HG03175 (cell line): ENCODE data around the gene NAP1L4.

Experiments used
- ATAC-seq: cut with Tn5 transposase; IDR thresholded peaks from one replicate; pipeline ENCODE4 v1.9.1; 2021; ENCODE audit warnings: mild to moderate bottlenecking, moderate library complexity; ENCODE audit not compliant: unreplicated experiment

NAP1L4 gene

DNA sequence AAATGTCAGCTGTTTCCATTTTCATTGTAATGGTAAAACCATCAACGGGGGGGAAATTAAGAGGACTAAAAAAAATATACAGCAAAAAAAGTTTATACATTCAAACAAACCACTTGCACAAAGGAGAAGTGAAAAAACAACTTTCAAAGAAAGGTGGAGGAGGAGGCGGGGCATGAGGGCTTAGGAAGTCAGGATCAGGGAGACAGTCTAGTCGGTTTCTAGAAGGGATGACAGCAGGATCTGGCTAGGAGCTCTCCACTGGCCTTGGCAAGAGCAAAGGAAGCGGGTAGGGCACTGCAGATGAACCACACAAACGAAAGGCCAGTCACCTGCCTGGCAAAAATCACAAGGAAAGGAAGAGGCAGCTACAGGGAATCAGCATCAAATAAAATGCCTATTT is 31.0 kb downstream of the NAP1L4 start:
- ATAC-seq, result no peak

DNA sequence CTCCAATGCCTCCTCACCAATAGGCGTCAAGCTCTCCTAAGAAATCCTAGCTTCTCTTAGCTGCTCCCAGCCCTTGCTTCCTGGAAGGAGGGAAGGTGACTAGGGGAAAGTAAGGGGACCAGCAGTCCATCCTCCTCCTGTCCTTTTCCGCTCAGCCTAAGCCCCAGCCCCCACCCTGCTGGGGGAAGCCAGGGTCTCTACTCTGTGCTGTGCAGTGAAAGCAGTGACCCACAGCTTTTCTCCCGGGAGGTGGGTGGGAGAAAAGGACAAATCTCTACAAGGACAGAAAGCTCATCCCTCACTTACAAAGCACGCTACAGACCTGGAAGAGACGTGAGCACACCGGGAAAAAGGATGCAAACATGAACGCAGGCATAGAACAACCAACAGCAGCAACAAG is 32.0 kb downstream of the NAP1L4 start:
- no peak for ATAC-seq

DNA sequence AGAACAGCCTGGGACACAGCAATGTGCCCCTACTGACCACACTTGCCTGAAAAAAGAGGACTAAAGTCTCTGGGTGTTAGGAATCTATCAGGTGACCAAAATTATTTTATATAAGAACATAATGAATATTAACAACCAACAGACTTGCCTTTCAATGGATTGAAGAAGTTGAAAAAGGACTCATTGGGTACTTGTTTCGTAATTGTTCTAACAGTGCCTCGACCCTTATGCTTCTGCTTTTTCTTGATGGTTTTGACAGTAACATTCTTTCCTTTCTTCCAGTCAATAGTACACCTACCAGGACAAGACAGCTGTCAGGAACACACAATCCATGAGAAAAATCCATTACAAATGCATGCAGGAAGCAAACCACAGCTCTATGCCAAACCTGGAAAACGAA is 33.9 kb downstream of the NAP1L4 start:
- ATAC-seq, result no peak

DNA sequence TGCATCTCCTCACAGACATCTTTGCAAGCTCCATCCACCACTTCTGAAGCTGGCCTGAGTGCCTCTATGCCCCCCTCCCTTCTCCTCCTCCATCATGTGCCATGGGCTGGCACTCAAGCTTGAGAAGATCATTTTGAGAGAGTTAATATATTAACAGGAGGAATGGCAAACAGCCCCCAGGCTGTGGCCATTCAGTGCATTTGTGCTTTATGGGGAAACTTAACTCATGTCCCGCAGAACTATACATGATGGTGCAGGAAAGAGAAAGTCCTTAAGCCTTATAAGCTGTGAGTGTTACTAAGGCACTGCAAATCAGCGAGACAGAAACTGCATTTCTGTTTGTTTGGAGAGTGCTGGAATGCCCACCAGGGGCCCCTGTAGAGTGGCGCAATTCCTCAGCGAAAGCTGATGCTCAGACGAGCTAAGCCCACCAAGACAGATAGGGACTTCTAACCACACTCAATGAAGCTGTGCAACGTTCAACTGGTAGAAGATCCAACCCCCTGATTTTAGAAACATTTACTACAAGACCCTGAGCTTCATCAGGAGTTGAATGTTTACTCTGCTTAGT is 36.1 kb downstream of the NAP1L4 start:
- no peak for ATAC-seq

DNA sequence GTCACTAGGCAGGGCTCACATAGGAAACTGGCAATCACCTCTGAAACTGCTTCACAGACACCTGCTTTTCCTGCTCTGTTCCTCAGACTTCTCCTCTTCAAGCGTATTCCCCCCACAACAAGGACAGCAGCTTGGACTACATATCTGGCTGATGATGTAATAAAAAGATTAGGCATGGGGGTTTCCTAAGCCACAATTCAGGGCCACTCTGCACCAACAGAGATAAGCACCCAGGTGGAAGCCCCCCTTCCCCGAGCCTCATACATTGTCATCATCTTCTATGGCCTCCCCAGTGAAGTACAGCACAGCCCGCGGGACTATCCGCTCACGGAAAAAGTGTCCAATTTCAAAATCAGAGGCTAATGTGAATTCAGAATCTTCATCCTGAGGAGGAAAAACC is 37.9 kb downstream of the NAP1L4 start:
- no peak for ATAC-seq

DNA sequence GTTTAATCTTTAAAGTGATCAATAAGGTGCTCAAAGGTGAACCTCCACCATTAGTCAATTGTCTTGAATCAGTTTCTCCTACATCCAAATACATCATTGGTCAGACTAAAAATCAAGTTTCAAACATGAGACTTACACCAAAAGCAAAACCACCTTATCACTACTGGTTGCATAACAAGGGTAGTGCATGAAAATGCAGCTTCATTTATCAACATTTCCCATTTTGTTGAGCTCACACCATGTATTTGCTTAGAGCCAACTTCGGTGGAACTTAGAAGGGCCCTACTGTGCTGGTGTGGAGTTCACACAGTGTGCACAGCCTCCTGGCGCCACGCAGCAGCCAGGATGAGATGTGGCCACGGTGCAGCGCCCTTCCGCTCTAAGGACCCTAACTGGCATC is 39.8 kb downstream of the NAP1L4 start:
- no peak for ATAC-seq

DNA sequence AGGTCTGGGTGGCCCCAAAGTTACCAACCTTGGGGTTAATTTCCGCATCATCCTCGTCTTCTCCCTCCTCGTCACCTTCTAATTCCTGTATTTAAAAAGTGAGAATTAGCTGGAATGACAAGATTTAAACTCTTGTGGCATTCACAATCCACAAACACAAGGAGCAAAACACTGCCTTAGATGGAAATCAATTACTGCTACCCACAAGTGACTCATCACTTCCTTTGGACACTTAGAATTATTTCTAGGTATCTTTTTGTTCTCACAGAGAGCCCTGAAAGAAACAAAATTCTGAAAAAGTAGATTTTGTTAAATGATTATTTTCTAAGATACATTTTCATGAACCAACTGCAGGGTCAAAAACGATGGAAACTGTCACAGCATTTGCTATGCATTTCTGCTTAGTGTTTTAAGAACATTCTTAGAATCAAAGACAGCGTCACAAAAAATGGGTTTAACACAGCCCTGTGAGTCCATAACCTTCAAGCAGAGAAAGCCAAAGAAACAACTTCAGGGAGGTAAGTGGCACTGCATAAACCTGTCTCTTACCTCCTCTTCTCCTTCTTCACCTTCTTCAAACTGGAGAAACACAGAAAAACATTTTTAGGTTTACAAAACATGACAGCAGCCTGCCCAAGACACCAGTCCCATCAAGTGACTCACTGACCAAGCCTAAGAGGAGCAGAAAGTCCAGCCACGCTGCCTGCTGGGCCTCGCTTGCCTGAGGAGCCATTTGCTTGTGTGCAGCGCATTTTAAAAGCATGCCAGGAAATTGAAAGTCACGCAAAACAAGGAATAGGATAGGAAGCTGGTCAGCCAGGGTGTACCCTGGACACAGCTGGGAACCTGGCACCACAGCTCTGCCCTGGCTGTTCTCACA is 40.7 kb downstream of the NAP1L4 start:
- ATAC-seq, result no peak

DNA sequence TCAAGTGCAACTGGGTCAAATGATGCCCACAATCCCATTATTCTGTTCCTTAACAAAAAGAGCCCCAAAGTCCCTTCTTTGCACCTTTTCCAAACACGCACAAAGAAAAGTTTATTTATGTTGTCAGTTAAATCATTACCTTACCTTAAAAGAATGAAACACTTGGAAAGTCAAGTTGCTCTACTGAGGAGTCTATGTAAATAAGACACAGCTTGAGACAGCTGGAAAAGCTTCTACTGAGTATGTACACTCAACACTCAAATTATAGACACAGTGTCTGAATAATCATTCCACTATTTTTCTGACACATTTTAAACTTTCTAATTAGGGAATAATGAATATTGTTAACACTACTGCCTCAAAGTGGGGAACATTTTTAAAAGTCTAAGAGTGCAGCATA is 41.3 kb downstream of the NAP1L4 start:
- no peak for ATAC-seq

DNA sequence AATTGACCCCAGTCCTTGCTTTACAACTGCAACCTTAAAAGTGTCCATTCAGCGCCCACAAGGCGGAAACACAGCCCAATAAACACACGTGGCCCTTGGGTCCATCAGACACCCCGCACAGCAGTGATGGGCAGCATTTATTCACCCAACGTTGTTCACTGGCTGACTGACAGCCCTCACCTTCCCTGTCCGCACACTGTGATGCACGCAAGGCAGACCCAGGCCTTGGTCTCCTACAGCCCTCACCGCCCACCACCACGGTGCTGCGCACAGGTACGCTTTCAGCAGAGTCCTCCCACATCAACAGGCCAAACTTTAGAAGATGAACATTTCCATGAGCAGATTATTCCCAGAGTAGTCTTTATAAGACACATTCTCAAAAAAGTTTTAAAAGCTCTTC is 42.2 kb downstream of the NAP1L4 start:
- ATAC-seq, result no peak

DNA sequence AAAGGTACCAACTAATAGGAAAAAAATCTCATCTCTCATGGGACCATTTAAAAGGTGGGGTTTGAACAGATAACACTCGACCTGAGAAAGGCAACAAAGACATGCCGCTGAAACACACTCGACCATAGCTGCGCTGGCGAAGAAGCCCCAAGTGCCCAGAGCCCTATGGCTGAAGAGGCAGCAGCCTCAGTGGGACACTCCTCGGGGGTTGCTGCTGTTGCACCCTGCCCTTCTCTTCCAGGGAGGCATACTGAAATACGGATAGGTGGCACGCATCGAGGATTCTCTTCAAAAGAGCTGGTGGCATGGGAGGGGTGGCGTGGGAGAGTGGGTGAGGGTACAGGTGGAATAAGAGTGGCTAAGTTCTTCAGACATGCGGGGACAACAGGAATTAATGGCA is 44.4 kb downstream of the NAP1L4 start:
- ATAC-seq, result no peak

DNA sequence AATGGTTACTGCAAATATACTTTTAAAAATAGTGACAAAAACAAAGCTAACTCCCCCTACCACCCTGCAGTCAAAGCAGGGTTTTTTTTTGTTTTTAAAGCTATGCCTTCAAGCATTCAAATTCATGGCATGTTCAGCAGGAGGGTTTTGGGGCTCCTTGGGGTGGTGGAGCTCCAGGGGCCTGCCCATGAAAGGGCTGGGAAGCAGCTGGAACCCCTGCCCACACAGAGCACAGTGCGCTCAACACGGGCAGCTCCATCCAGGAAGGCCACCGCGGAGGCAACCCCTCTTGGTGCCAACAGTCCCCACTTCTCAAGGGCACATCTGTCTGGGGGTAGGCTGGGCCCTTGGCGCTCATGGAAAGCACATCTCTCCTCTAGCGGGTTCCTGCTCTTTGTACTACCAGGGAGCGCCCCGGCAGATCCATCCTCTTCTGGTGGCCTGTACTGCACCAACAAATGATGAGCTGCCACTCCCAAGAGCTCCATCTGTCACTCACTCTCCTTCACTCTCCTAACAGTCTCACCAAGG is 46.3 kb downstream of the NAP1L4 start:
- ATAC-seq, result no peak

DNA sequence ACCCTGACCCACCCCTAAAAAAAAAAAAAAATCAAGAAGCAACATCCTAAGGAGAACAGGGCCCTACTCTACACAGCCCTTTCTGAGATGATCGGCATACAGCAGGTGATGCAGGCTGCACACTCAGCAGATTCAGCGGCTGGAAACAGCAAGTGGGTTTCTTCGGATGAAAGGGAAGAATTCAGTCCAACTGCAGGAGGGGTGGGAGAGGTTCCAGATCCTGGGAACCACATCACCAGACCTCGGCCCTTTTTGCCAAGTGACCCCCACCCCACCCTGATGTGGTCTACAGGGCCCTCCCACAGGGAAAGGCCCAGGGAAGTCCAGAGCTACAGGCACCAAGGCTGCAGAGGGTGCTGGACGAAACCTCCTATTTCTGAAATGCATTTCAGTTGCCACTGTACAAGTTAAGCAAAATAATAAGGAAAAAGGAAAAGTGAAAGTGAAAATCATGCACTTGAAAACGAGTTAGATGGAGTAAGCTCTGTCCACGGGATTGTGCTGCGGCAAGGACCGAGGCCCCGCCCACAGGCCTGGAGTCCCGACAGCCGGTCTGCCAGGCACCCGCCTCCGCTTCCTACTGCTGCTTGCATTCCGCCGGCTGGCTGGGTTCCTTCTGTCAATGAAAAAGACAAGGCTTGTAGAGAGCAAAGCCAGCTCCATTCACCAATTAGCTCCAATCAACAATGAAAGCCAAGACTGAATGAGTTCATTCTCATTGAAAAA is 46.9 kb downstream of the NAP1L4 start:
- no peak for ATAC-seq

DNA sequence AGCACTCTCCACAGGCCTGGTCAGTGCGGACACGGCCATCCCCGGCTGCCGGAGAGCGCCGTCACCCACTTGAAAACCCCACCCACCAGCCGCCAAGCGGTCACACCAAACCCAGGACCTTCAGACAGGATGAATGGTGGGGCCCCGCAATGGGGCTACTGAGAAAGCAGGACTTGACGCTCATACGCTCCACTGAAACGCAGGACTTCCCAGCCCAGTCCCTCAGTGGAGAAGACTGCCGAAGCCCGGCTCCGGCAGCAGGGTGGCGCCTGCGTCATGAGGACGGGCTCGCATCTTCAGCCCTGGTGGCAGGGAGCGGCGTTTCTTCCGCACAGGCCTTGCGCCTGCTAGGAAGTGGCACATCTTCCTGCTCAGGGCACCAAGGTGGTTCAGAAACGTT is 47.6 kb downstream of the NAP1L4 start:
- ATAC-seq, result no peak

DNA sequence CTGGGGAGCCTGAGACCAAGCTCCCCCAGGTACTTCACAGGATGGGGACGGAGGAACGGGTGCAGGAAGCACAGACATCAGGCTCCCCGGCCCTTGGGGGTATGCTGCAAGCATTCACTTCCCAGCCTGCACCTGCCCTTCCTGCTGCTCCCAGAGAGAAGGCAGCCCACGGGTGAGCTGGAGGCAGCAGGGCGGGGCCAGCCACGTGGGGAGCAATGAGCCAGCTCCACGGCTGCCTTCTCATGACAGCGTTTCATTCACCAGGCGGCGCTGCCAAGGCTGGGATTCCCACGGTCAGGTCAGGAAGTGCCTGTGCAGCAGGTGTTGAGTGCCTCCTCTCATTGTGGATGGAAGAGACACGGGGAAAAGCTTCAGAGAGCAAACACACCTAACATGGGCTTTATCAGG is 48.4 kb downstream of the NAP1L4 start:
- ATAC-seq, result no peak

DNA sequence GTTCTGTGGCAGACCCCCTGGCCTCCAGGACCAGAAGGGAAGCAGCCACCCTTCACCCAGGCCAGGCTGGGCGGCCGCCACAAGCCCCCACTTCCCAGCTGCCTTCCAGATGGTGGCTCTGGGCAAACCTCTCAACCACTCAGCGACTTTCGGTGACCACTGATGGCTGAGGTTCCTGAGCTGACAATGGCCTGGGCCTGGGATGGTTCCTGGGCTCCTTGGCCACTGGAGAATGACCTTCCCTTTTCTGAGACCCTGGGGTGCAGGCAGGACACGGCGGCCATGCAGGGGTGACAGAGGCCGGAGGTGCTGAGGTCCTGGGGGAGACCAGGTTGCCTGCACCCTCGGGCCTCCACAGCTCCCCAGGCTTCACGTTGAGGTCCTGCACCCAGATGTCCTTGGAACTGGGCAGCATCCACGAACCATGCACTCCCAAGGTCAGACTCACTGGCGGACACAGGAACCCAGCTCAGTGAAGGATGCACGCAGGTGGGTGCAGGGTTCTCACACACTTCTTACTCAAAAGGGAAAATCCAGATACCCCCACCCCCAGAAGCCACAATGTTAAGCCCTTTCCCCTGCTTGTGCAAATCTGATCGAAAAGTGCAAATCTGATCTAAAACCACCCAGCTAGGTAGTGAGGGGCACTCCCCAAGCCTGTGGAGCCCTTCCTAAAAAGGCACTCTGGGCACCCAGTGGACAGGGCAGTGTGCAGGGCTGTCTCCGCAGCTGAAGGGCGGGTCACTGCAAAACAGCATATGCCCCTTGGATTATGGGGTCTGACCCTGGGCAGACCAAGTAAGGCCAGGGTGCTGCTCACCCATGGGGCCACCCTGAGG is 49.0 kb downstream of the NAP1L4 start:
- ATAC-seq, result no peak

DNA sequence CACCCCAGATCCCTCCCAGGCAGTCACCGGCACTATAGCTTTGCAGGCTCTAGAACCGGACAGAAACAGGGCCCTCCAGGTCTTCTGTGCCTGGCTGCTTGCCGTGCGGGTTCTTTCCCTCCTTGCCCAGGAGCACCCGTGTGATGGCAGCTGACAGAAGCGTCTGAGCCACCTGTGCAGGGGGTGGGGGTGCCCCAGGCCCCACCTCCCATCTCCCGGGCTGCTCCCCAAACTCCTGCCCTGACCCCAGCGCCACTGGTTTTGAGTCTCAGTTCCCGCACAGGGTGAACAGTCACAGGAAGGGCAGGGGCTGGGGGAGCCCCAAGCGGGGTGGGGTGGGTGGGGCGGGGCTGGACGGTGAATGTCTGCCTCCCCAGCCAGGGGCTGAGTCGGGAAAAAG is 49.7 kb downstream of the NAP1L4 start:
- ATAC-seq, result no peak

DNA sequence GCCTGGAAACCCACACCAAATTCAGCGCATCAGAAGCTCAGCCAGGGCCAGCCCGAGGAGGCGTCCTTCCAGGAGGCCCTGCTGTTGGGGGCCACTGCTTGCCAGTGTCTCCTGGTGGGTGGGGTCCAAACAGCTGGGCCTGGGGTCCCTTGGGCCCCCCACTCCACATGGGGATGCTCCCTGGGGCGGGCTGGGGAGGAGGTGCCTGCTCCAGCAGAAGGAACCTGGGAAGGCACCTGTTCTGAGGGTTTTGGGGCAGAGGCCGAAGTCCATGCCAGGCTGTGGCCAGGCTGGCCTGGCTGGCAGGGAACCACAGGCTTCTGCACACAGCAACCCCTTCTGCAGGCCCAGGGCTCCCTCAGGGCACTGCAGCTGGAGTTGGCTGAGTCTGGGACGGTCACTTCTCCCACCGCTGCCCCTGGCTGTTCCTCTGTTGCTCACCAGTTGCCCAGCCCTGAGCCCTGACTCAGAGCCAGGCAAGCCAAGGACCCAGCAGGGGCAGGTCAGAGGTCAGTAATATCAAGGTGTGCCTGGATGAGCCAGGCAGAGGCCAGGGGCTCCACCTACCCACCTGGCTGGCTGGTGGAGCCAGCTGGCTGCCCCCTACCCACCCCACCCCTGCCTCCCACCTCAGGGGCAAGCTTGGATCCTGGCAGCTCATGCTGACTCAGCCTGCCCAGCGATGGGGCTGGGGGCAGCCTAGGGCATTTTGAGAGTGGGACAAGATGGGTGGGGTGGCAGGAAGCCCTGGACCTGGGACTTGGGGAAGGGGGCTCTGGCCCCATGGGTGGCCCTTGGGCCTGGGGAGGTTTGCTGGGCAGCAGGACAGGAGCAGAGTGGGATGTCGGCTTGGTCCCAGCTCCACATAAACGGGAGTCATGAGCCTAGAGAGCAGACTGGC is 51.0 kb downstream of the NAP1L4 start:
- no peak for ATAC-seq

DNA sequence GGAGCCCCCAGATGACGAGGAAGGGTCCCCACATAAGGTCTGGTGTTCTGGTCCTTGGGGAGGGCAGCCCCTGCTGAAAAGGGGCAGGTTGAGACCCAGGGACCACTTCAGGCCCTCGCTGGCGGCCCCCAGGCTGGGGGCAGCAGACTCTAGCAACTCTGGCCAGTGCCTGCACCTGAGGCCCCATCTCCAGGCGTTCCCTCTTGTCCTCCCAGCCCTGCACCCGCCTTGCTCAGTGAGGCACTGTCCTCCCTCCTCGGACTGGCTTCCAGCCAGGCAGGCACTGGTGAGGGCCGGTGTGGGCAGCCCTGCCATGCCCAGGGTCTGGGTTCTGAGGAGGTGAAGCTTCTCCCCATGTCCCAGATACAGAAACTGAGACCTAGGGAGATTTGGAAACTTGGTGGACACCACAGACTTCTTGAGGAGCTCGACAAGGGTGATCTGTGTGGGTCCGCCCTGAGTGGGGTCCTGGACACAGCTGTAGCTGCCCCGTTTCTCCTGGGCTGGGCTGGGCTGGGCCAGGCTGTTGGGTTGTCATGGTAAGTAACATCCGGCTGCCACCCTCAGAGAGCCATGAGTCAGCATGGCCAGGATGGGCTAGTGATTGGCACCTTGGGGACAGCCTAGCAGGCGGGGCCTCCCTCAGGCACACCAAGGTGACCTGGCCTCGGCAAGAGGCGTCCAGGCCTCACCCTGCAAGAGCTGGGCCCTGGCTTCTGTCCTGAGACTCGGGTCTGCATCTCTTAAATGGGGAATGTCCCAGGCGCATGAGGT is 51.8 kb downstream of the NAP1L4 start:
- ATAC-seq, result no peak
